ENCODE data around the gene LRRC74B.

DNA sequence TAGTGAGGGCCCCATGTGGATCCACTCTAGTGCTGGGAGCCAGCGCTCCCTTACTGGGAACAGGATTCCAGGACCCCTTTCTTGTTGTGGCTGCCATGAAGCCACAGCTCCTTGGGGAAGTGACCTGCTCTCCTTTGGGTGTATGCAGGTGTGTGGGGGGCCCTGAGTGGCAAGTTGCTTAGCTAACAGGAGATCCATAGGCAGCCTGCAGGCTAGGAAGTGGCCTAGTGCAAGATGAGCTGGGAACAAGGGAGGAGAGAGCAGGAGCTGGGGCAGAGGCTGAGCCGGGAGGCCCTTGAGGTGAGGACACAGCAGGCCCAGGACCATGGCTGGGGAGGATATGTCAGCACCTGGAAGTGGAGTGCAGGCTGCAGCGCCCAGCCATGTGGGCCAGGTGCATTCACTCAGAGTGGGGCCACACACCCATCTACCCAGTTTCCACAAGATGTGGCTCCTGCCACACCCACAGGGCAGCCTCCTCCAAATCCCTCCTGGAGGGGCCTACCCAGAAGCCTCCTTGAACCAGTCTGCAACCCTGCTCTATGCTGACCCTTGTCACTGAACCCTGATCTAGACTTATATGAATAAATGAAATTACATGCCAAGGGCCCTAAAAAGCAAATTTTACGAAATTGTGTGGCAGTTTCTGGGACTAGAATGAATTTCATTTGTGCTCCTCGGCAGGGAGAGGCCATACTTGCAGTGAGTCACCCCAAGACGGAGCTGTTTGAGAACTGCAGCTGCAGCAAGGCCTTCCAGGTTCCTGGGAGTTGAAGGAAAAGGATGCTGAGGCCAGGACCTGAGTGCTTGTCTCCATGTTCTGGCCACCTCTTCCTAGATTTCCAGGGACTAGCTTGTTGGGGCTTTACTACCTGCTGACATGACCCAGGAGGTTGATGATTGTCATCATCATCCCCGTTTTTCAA lies 47.1 kb upstream of the LRRC74B start:
- TF ChIP-seq, protein P1, sequence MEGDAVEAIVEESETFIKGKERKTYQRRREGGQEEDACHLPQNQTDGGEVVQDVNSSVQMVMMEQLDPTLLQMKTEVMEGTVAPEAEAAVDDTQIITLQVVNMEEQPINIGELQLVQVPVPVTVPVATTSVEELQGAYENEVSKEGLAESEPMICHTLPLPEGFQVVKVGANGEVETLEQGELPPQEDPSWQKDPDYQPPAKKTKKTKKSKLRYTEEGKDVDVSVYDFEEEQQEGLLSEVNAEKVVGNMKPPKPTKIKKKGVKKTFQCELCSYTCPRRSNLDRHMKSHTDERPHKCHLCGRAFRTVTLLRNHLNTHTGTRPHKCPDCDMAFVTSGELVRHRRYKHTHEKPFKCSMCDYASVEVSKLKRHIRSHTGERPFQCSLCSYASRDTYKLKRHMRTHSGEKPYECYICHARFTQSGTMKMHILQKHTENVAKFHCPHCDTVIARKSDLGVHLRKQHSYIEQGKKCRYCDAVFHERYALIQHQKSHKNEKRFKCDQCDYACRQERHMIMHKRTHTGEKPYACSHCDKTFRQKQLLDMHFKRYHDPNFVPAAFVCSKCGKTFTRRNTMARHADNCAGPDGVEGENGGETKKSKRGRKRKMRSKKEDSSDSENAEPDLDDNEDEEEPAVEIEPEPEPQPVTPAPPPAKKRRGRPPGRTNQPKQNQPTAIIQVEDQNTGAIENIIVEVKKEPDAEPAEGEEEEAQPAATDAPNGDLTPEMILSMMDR (conservative IDR thresholded peaks at IDR 0.05; ENCODE audit: low read depth, low read length) = no peak
- TF ChIP-seq BHLHE40 (IDR thresholded peaks at IDR 0.05; ENCODE audit: low read depth, low read length) = no peak
- no peak for TF ChIP-seq MAFK (IDR thresholded peaks at IDR 0.05; ENCODE audit: low read depth, low read length)
- TF ChIP-seq POLR2A (IDR thresholded peaks at IDR 0.05; ENCODE audit: low read depth, low read length) = no peak
- no peak for TF ChIP-seq CEBPB (IDR thresholded peaks at IDR 0.05; ENCODE audit: low read depth, low read length)
- no peak for TF ChIP-seq CHD1 (IDR thresholded peaks at IDR 0.05; ENCODE audit: low read depth, low read length)
- TF ChIP-seq SMC3 (IDR thresholded peaks at IDR 0.05; ENCODE audit: low read depth, low read length) = no peak
- TF ChIP-seq, protein P2, sequence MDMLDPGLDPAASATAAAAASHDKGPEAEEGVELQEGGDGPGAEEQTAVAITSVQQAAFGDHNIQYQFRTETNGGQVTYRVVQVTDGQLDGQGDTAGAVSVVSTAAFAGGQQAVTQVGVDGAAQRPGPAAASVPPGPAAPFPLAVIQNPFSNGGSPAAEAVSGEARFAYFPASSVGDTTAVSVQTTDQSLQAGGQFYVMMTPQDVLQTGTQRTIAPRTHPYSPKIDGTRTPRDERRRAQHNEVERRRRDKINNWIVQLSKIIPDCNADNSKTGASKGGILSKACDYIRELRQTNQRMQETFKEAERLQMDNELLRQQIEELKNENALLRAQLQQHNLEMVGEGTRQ (IDR thresholded peaks at IDR 0.05; ENCODE audit: low read depth, low read length) = no peak
- TF ChIP-seq MXI1 (IDR thresholded peaks at IDR 0.05; ENCODE audit: borderline replicate concordance, low read depth, low read length) = no peak

Data from IMR-90 (cell line).